RPMI8226 (cell line): ENCODE results near the gene DNER.
A peak's percentile ranks its signal among the peaks of the same experiment; 100 is the strongest.

ENCODE experiments used
- DNase-seq: peaks from one replicate; pipeline ENCODE4 v3.0.0-alpha.2; 2015

DNER gene

DNA sequence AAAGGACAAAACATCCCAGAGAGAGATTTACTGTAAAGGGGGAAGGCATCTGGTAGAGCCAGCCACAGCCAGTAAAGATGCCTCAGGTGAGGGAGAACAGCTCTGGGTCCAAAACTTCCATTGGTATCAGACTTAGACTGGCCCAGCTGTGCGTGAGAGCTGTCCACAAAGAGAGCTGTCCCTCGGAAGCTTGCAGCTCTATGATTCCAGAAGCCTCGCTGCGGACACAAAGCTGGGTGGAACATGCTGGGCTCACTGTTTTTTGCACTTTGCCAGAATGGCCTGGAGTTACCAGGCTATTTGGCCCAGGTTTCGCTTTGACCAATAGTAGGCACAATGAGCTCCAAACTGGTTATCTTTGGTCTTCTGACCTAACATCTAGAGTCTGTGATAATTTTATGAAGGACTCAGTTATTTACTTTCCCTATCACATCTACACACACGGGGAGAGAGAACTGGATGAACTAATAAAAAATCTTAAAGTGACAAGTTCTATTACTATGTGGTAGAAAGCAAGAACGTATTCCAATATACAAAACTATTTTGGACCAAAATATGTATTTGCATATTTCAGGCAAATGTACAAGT, 101.9 kb downstream of the DNER start:
- DNase-seq: no peak

DNA sequence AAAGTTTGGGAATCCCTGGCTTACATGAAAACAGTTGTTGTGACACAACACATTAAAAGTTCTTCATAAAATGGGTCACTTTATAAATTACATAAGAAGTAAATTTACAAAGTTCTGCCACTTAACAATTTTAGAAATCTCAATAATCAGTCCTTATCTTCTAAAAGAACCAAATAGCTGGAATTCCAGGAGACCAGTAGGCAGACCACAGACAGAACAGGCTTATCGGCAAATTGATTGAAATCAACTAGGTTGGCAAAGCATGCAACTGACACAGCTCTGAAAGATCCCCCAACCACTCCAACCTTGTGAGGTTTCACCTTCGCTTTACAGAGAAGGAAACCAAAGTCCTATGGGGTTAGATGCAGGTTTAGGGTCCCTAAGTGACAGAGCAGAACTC, 103.0 kb downstream of the DNER start:
- no peak for DNase-seq

DNA sequence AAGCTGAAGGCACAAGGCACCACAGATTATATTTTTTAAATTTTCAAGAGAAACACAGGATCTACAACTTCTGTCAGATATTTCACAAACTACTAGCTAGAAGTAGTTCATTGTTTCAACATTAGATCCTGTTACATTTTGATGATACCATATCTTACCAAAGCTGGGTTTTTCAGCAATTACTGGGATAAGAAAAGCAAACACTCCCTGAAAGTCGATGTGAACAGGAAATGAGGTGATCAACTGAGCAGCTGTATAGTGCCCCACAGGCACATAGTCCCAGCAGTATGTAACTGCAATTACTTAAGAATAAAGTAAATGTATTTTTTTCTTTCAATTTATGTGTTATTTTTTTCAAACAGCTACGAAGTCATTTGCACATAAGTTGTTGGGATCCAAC, 103.5 kb downstream of the DNER start:
- DNase-seq: no peak

DNA sequence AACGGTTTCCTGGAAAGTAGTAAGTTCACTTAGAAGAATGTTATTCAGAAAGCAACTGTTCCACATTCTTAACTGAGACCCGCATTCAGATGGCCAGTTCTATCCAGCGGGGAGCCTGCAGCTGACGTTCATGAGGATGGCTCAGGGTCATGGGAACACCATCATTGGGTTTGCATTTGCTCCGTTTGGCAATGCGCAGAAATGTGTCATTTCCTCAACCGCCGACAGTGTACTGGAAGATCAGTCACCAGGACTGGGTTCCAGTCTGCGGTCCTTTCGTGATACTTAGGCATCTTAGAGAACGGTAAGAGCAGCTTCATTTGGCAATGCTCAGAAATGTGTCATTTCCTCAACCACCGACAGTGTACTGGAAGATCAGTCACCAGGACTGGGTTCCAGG, 104.0 kb downstream of the DNER start:
- DNase-seq: no peak

DNA sequence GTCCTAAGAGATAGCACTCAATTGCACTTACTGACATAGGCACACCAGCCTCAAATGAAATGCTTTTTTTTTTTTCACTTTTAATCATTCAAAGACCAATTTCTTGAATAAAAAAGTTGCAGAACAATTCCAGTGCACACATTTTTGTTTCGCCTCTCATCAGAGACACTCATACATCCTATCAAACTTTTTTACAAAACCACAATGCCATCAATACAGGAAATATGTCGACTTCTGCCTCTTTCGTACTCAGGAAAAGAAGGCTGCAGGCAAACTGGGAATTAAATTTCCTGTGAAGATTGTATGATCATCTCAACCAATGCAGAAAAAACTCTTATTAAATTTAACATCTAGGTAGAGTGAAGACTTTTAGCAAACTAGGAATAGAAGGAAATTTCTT, 112.4 kb downstream of the DNER start:
- DNase-seq: no peak

DNA sequence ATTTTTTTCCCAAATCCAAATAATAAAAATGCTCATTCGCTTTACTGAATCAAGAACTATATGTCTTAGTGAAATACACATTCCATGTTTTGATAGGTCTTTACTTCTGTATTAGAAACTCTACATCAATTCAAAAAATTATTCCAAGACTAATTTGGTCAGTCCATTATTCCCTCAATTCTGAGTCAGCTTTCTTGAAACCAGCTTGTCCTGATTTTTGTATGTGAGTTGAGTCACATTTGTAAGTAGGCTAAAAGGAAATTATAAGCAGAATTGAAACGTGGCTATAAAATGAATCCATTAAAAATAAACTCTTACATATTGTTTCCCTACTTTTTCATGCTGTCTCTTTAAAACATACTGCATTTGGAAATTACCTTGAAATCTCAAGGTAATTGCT, 113.0 kb downstream of the DNER start:
- no peak for DNase-seq

DNA sequence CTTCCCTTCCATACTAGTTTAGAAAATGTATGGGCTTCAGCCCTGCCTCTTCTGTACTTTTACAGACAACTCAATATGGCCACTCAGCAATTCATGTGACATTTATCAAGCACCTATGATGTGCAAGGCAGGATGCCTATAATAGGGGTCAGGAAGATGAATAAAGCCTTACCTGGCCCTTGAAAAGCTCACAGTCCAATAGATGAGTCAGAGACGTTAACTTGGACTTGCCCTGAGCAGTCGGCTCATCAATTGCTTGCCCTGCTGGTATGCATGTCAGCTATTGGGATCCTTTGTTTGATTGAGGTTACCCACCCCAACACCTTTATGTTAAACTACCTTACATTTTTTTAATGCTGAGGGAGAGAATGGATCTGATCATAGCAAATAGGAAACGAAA, 116.1 kb downstream of the DNER start:
- DNase-seq: no peak

DNA sequence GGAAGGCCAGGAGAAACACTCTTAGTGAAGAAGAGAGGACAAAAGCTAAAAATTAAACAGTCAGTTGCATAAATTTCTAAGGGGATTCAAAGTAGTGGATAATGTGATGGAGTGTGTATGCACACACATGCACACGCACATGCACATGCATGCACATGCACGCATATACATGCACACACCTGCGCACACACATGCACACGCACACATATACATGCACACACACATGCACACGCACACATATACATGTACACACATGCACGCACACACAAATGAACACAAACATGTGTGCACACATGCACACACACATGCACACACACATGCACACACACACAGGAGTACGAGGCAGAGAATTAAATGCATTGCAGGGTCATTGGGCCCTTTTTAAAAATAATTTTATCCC, 117.6 kb downstream of the DNER start:
- no peak for DNase-seq

DNA sequence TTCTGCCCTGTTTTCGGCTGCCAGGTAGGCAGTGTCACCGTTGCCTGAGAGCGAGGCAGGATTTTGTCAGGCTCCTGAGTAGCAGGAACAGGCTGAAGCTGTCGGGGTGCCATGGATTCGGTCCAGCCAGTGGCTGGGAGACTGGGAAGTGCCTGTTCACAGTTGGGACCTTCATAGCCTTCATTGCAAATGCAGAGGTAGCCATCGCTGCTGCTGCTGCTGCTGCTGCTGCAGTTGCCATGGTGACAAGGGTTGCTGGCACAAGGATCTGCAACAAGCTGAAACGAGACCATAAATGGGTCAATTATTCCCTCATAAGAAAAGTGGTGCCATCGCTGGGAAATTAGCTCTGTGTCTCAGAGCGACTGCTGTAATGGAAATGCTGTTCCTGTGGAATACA, 122.7 kb downstream of the DNER start:
- no peak for DNase-seq

DNA sequence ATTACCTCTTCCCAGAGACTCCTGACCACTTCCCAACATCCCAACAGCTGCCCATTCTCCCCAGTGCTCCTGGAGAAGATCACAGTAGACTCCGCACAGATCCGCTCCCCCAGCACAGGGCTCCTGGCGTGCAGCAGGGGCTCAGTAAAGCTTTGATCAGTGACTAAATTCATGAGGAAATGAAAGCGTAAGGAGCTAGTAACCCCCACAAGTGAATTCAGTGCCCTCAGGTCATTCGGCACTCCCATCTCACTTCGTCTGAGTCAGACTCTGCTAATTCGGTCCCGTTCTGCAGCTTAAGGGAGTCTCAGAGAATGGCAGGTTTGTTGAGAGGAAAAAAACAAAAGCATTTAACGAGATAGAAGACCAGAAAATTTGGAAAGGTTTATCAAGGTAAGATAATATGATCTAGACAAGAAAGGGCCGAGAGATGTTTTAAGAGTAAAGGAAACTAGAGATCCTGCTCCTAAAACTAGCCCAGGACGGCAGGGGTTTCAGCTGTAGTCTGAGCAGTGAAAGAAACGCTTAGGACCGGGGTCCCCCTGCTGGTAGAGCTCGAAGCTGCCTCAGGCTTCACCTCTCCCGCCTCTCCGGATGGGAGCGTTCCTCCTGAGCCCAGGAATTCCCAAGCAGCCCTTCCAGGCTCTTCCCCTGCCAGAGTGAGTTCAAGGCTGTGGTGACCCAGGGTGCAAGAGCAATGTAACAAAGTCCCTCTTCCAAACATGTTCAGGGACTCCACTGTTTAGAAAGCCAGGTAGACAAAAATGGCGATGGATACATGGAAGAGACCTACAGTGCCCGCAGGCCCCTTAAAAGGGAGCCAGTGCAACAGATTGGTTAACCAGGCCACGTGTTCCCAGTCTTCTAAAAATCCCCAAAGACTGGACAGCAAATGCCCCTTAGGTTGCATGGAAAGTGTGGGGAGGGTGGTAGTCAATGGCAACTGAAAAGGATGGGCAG, 127.3 kb downstream of the DNER start:
- peak; percentile 48 for DNase-seq

DNA sequence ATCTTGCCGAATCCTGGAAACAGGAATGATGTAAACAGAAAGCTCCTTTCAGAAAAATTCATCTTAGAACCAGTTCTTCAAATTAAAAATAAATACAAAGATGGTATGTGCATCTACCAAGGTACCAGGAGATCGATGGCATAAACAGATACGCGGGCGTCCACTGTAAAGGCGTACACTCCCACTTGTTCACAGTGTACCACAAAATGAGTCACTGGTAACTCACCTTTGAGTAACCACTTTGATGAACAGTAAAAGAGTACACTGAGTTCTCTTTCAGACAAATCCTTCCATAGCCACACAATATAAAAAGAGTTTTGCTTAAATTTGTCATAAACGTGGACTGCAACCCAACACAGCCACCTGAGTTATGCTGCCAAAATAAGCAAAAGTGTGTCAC, 128.3 kb downstream of the DNER start:
- DNase-seq: no peak

DNA sequence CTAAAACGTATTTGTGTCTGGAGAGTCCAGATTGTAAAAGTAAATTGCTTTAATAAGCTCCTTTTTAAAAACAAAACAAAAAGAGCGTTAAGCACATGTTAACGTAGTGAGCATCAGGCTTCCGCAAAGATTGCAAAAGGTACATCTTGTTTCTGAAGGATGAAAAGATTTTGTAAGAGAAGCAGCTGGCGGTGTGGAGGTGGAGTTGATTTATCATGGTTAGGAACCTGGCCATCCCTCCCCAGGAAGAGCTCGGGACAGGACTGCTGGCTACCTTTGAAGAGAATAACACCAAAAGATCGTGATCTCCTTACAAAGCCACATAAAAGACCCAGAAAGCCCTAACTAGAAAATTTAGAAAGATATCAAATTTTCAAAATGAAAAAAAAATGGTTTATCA, 132.2 kb downstream of the DNER start:
- DNase-seq: no peak

DNA sequence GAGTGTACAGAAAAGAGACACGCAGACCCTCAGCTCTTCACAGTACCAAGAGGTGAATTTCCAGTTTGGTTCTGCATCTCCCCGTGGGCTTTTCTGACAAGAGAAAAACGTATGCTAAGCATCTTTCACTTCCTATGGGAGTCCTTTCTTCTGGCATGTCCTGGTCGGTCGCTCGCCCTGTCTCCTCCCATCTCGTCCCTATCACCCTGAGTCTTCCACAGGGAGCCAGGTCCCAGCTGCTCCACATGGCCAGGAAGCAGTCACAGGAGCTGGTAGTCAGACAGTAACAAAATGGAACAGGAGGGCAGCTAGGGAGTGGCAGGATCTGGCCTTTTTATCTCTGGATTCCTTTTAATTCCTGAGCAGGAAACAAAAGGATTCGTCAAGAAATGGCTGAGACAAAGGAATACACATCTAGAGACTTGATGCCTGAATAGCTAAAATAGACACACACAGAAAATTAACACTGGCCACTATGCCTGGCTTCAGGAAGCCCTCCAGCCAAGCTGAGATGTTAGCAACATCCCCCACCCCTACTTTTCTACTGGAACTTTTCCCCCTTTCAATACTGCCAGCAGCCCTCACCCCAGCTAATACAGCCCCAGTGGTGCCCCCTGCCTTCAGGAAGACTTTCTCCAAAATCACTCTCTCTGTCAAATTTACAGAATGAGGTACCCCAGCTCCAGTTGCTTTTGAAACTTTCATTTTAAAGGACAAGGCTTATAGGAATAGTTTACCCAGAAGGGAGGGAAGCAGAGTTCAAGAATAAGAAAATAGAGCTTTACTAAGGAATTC, 136.1 kb downstream of the DNER start:
- DNase-seq: no peak

DNA sequence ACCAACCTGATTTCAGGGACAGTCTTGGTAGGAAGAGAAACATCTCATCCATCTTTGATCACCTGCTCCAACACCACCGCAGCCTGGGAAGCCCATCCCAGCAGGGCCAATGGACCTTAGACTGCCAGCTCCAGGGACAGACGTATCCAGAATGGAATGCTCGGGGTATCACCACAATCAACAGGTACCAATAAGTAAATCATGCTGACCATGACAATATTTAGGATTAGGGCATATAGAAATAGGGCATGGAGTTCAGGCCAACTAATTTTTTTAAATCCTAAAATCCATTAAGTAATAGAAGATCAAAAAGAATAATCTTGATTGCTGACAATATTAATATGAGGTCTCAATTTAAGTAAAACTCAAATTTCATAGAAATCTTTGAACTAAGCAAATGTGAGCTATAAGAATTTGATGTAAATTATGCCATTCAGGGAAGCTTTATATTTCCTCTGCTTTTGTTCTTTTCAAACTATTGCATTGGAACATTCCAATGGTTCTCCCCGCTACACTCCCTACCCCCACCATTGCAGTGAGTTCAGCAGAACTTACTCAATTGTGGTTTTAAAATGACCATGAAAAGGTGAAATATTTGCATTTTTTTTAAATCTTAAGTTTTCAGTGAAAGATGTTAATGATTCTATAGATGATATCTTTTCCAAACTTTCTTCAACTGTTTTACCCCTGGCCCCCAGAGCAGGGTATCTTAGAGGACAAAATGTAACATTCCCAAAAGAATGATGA, 138.6 kb downstream of the DNER start:
- DNase-seq: no peak

DNA sequence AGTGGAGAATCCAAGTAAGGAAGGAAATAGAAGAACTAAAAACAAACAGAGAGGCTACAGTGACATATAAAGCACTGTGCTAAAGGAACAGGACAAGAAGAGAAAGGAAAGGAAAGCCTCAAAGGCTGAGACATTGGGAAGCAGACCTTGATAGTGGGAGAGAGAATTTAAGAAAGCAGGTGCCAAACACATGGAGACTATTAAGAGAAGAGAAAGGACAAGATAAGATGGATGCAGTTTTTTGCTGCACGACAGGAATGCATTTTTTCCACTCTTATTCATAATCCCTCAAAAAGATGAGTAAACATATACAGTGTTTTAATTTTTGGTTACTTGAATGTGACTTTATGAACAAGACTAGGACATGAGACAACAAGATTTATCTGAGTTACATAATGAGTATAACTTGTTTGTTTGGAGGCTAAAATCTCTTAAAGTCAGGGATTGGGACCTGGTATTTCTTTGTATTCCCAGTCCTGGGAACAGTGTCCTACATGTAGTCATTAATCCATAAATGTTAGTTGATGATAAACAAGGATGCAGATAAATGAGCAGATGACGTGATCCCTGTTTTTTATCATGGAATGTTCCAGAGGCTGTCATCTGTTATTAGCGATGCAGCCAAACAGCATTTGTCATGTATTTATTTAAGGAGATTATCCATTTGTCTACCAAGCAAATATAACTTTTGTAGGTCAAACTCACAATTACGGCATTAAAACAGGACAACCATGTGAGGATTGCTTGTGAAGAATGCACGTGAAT, 141.7 kb downstream of the DNER start:
- DNase-seq: no peak

DNA sequence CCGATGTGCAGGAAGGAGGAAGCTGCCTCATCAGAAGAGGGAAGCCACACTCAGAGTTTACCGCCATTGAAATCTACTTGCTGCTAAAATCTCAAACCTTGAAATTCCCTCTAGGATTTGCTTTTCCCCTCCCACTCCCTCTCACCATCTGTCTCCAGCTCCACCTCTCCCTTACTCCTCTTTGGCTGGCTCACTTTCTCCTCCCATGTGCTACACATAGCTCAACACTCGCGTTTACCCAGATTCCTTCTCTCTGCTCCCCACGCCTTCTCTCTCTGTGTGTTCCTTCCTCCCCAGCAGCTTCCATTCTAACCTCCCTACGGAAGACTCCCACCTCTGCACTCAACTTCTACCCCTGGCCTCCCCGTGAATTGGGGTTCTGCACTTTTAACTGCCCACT, 143.1 kb downstream of the DNER start:
- DNase-seq: no peak

DNA sequence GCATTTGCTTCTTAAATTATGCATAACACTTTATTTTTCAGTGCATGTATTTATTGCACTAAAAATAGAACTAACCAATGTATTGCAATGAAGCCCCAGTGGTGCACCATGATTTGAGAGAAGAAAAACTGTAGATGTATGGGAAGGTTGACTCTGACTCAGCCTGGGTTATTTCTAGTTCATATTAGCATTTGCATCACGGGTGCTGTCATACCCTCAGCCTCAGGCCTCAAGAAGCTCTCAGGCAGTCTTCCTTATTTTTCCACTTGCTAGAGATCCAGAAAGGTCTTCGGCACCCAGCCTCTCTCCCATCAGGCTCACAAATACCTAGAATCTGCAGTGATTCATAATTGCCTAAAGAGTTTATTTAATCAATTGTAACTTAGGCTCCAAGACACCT, 148.0 kb downstream of the DNER start:
- no peak for DNase-seq

DNA sequence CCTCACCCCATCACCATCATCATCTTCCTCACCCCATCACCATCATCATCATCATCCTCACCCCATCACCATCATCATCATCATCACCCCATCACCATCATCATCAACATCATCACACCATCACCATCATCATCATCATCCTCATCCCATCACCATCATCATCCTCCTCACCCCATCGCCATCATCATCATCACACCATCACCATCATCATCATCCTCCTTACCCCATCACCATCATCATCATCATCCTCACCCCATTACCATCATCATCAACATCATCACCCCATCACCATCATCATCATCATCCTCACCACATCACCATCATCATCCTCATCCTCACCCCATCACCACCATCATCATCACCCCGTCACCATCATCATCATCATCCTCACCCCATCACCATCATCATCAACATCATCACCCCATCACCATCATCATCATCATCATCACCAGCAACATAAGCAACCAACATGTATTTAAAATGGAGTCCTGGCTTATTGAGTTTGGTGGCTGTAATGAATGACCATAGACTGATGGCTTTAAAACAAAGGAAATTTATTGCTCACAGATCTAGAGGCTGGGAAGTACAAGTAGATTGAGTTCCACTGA, 150.0 kb downstream of the DNER start:
- DNase-seq: no peak

DNA sequence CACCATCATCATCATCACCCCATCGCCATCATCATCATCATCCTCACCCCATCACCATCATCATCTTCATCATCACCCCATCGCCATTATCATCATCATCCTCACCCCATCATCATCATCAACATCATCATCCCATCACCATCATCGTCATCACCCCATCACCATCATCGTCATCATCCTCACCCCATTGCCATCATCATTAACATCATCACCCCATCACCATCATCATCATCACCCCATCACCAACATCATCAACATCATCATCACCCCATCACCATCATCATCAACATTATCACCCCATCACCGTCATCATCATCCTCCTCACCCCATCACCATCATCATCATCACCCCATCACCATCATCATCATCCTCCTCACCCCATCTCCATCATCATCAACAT, 151.0 kb downstream of the DNER start:
- no peak for DNase-seq

DNA sequence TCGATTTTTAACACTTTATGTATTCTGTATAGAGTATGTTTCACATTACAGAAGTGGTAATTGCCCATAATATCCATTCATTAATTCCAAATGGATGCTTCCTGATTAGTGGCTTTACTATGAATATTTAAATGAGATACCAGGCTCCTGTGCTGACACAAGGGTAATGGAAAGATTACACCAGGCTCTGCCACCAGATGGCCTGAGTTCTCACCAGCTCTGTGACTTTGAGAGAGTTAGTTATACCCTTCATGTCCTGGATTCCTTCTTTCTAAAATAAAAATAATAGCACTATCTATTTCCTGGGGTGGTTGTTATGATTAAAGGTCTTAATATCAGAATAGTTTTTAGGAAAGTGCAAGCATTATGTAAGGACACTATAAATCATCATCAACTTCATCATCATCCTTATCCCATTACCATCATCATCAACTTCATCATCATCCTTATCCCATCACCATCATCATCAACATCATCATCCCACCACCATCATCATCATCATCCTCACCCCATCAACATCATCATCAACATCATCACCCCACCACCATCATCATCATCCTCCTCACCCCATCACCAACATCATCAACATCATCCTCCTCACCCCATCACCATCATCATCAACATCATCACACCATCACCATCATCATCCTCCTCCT, 151.8 kb downstream of the DNER start:
- DNase-seq: no peak

DNA sequence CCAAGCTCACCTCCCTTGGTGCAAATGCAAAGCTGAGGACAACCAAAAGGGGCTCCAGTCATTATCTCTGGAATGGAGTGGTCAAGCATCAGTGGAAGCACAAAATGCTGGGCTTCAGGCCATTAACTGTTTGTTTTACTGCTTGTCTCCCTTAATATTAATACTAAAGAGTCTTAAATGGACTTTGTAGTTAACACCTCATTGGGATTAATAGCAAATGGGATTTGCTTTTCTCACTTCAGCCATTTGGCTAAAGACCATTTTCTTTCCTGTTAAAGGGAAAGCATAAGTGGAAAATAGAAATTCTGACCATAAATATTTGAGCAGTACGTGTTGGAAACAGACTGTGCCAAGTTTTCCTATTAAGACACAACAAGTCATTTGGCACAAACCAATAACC, 154.4 kb downstream of the DNER start:
- no peak for DNase-seq
